Fibroblast of peridontal ligament (primary cell): ENCODE results near the gene TEP1.
A peak's percentile ranks its signal among the peaks of the same experiment; 100 is the strongest.
"Not testable (repeated sequence)": the region's sequence is repeated elsewhere in the genome, so short reads cannot be mapped to it uniquely, and the experiment has no call there.

Source experiments
- DNase-seq: peaks from one replicate; pipeline ENCODE4 v3.0.0-alpha.2; 2010; ENCODE audit errors: extremely low read depth

The TEP1 gene

GRCh38 chr14:20341032-20341431, 72.3 kb downstream of the TEP1 start:
- not testable (repeated sequence) for DNase-seq

DNA sequence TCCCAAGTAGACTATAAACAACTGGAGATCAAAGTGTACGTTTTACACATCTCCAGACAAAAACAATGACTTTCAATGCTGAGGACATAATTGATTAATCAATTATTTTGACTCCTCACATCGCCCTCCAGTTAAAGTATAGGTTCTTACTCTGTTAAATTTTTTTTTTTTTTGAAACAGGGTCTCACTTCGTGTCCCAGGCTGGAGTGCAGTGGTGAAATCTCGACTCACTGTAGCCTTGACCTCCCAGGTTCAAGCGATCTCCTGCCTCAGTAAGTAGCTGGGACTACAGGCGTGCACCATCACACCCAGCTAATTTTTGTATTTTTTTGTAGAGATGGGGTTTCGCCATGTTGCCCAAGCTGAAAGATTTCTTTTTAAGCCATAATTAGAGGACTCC, 79.3 kb downstream of the TEP1 start:
- no peak for DNase-seq

DNA sequence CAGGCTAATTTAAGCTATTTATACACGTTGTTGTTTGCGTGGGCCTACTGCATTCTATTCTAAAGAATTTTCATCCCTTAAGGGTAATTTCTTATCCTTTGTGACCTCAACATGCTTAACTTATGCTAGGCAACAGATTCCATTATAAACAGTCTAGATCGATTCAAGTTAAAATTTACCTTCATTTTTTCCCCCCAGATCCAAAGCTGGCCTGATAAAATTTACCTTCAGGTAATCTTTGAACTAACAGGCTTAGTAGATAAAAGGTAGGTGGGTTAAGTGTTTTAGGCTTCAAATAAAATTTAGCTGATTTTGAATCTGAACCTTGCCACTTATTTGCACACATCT, 79.8 kb downstream of the TEP1 start:
- no peak for DNase-seq

- peak; percentile 89 for DNase-seq
These were observed 80.4 kb downstream of the TEP1 start, which contains the start of gene CCNB1IP1 for GRCh38 chr14:20332788-20333493. Gene CCNB1IP1 (minus strand): TSS chr14:20333279. CDS start chr14:20316523, 16,756 bp downstream.

- DNase-seq: peak; percentile 22
These were observed 80.9 kb downstream of the TEP1 start for GRCh38 chr14:20332431-20332787.

GRCh38 chr14:20331053-20331613, 82.2 kb downstream of the TEP1 start:
- DNase-seq: no peak

GRCh38 chr14:20329355-20329754, 83.9 kb downstream of the TEP1 start:
- DNase-seq: no peak

DNA sequence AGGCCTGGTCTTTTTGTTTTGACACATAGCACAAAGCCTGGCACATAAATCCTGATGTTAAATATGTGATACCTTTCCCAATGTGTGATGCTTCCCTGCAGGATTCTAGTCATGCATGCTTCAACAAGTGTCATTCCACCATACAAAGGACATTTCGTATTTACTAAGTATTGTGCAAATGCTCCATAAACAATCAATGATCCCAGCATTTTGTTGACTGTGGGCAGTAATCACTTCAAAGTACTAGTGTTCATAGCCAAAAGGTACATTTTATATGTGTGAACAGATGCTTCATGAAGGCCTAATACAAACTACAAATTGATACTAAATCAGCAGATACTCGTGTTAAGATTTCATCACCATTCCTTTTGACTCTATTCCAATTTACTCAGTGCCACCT, 84.6 kb downstream of the TEP1 start:
- DNase-seq: no peak

DNA sequence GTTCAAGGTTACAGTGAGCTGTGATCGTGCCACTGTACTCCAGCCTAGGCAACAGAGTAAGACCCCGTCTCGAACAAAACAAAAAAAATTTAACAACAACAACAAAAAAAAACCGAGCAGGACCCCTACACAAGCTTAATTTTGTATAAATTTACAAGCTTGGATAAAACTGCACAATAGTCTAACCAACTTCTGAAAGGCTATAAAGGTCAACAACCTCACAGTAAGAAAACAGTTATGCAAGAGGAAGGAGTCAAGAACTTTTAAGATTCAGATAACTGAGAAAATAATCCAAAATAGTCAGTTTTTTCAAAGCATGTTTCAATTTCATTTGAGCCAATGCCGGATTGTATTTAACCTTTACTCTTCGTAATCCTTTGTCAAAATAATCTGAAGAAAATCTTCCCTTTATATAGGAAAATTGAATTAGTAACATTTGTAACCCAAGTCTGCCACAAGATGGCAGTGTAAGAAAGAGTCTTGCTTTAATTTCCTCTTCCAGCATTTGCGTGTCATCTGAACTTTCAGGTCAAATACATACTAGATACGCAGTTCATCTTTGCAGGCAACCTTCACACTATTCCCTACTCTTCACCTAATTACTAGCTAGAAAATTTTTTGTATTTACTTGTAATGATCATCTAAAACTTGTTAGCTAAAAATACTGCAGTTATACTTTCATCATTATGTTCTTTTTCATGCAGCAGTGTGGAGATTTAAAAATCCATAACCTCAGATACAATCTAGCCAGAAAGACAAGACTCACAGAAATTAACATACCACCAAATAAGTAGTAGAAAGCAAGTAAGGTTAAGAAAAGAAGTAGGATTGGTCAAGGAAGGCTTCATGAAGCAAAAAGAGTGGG, 86.1 kb downstream of the TEP1 start:
- peak; percentile 85 for DNase-seq

- DNase-seq: no peak
These were observed 95.6 kb downstream of the TEP1 start for GRCh38 chr14:20317720-20318119.
